Myometrial cell (primary cell): Measurements from ENCODE around the gene HMCES. TPM values are rescaled to one million over a fixed set of nuclear protein-coding genes. Genes with fewer than 3 reads are reported as not detected.

Experiments
- total RNA-seq: library from RNA; depleted of rRNA; stranded (reverse); fragments of >200 nt; gene quantifications from 2 replicates; pipeline ENCODE4 v1.2.3, GENCODE V29; 2015

The HMCES gene, protein sequence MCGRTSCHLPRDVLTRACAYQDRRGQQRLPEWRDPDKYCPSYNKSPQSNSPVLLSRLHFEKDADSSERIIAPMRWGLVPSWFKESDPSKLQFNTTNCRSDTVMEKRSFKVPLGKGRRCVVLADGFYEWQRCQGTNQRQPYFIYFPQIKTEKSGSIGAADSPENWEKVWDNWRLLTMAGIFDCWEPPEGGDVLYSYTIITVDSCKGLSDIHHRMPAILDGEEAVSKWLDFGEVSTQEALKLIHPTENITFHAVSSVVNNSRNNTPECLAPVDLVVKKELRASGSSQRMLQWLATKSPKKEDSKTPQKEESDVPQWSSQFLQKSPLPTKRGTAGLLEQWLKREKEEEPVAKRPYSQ
- total RNA-seq = 33.4 and 47.9 TPM in 2 replicates

DNA sequence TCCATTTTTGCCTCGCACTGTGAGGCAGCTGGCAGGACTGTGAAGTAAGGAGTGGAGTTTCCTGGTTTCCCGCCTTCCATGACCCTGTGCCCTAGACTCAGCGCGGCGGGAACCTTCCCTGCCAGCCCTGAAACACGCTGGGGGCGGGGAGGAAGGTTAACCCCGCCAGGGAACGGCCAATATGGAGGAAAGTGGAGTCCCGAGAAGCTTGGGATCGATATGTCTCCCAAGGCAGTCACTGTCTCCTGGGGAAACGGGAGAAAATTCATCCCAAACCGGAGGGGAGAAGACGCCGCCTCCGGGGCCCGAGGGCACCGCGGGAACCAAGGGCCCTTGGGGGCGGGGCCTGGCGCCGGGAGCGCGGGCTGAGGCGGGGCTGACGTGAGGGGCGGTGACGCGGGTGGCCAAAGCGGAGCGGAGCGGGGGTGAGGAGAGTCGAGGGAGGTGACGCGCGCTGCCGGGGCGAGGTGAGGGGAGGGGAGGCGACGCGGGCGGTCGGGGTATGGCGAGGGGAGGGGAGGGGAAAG lies at the start of gene HMCES:
Gene HMCES, plus strand, starts transcription at position 432 of the 527 bp plus-strand sequence. CDS start 863 bp downstream, outside the sequence.

GRCh38 chr3:129249284-129250065 lies 29.2 kb upstream of the HMCES start, which contains the start of gene COPG1:
TSS of gene COPG1 (plus strand) at chr3:129249606. CDS start at chr3:129249710, 104 bp downstream.

Other genes with a start within 250 kb of the HMCES start
- gene GP9, start 218.1 kb upstream of the HMCES start, total RNA-seq = not detected in 2 replicates
- gene RAB43, start 157.1 kb upstream of the HMCES start, total RNA-seq = 16.4 and 19.3 TPM in 2 replicates
- 32.0 and 50.9 TPM in 2 replicates for gene ISY1, start 117.8 kb upstream of the HMCES start, total RNA-seq
- gene CNBP, start 95.0 kb upstream of the HMCES start, total RNA-seq = 226 and 243 TPM in 2 replicates
- gene COPG1, start 29.3 kb upstream of the HMCES start, total RNA-seq = 329 and 344 TPM in 2 replicates
- 0.35 TPM in 1 of 2 replicates, not detected in the other for gene EFCAB12, start 149.8 kb downstream of the HMCES start, total RNA-seq
- 16.1 and 20.4 TPM in 2 replicates for gene MBD4, start 161.1 kb downstream of the HMCES start, total RNA-seq
- 19.9 and 32.1 TPM in 2 replicates for gene IFT122, start 161.4 kb downstream of the HMCES start, total RNA-seq
- gene RHO, start 249.8 kb downstream of the HMCES start, total RNA-seq = not detected in 2 replicates